SU-DHL-6 (cell line): ENCODE data around the gene BRINP2.

Source experiments
- H2AFZ ChIP-seq: fragments of 200-600 bp; sonication (generic); 2 replicates; pipeline ENCODE4 v1.6.1; 2014; ENCODE audit warnings: low read depth, mild to moderate bottlenecking, moderate library complexity, mixed read lengths, antibody characterized with exemption, low read length; ENCODE audit not compliant: severe bottlenecking
- H3F3A ChIP-seq: fragments of 200-600 bp; shearing (Covaris generic); 2 replicates; pipeline ENCODE4 v1.6.0; 2016; ENCODE audit warnings: antibody characterized with exemption, mild to moderate bottlenecking; ENCODE audit not compliant: insufficient read depth
- H3K27ac ChIP-seq: fragments of 200-600 bp; sonication (generic); 2 replicates; pipeline ENCODE4 v1.5.1; 2016; ENCODE audit warnings: low read depth, mild to moderate bottlenecking, low read length, moderate library complexity, mixed read lengths
- H3K27me3 ChIP-seq: fragments of 200-600 bp; sonication (generic), shearing (Covaris generic); 2 replicates; pipeline ENCODE4 v1.6.0; 2014; ENCODE audit warnings: mild to moderate bottlenecking, low read length
- H3K36me3 ChIP-seq: fragments of 200-600 bp; sonication (generic); 2 replicates; pipeline ENCODE4 v1.6.1; 2014; ENCODE audit warnings: mild to moderate bottlenecking, low read length, mixed read lengths
- H3K4me2 ChIP-seq: fragments of 300-600, 200-600 bp; shearing (Covaris generic), sonication (generic); 2 replicates; pipeline ENCODE4 v1.6.0; 2014; ENCODE audit warnings: low read length, low read depth, mild to moderate bottlenecking; ENCODE audit not compliant: poor library complexity, severe bottlenecking
- H3K4me3 ChIP-seq: fragments of 200-600 bp; sonication (generic); 2 replicates; pipeline ENCODE4 v1.5.1; 2014; ENCODE audit warnings: antibody characterized with exemption, low read length, mild to moderate bottlenecking, mixed read lengths; ENCODE audit not compliant: insufficient read depth, poor library complexity, severe bottlenecking
- H3K79me2 ChIP-seq: fragments of 200-600 bp; sonication (generic); 2 replicates; pipeline ENCODE4 v1.6.1; 2014; ENCODE audit warnings: mild to moderate bottlenecking, low read length, moderate library complexity; ENCODE audit not compliant: insufficient read depth
- H3K9ac ChIP-seq: fragments of 200-600 bp; sonication (generic); 2 replicates; pipeline ENCODE4 v1.7.0; 2014; ENCODE audit warnings: mild to moderate bottlenecking, low read length
- H3K9me2 ChIP-seq: fragments of 200-600 bp; sonication (generic); replicated peaks from 2 replicates; pipeline ENCODE4 v1.6.1; 2014; ENCODE audit warnings: low read length; ENCODE audit not compliant: insufficient read depth
- H3K9me3 ChIP-seq: fragments of 200-600 bp; sonication (generic); 2 replicates; pipeline ENCODE4 v1.6.1; 2014; ENCODE audit warnings: low read length, mixed read lengths; ENCODE audit not compliant: insufficient read depth
- H4K20me1 ChIP-seq: fragments of 200-600 bp; sonication (generic); 2 replicates; pipeline ENCODE4 v1.6.1; 2014; ENCODE audit warnings: low read depth, mild to moderate bottlenecking, antibody characterized with exemption, low read length, moderate library complexity, mixed read lengths
- CTCF ChIP-seq: fragments of 200-600 bp; sonication (generic); IDR thresholded peaks from one replicate; pipeline ENCODE4 v1.5.1; 2017; ENCODE audit warnings: antibody characterized with exemption, mild to moderate bottlenecking, low read length, moderate library complexity; ENCODE audit not compliant: insufficient read depth, poor library complexity, severe bottlenecking
- EZH2phosphoT487 ChIP-seq: fragments of 200-600 bp; sonication (generic), shearing (Covaris generic); conservative IDR thresholded peaks from 2 replicates; pipeline ENCODE4 v1.6.1; 2018; ENCODE audit warnings: mild to moderate bottlenecking, antibody characterized with exemption, low read length, moderate library complexity, mixed read lengths

The BRINP2 gene

GRCh38 chr1:177275736-177276135, 105.0 kb downstream of the BRINP2 start:
- H3K79me2 ChIP-seq = no peaks in the 10 kb centered on the region
- TF ChIP-seq CTCF (no peak), EZH2phosphoT487 (no peak)

GRCh38 chr1:177278626-177279390, 108.0 kb downstream of the BRINP2 start:
- no peaks in the 10 kb centered on the region for H3K9me3 ChIP-seq
- H3F3A ChIP-seq = no peaks in the 10 kb centered on the region
- H3K27me3 ChIP-seq = no peaks in the 10 kb centered on the region
- H3K36me3 ChIP-seq = no peaks in the 10 kb centered on the region
- H3K27ac ChIP-seq = no peak overlapping the region
- TF ChIP-seq EZH2phosphoT487 (no peak), CTCF (no peak)
- no peak overlapping the region for H3K4me2 ChIP-seq
- H2AFZ ChIP-seq = no peak overlapping the region
- no peak overlapping the region for H3K4me3 ChIP-seq
- H3K9ac ChIP-seq = no peak overlapping the region
- no peaks in the 10 kb centered on the region for H3K9me2 ChIP-seq
- no peaks in the 10 kb centered on the region for H3K79me2 ChIP-seq
- no peaks in the 10 kb centered on the region for H4K20me1 ChIP-seq

More at GRCh38 chr1:177275736-177276135, 105.0 kb downstream of the BRINP2 start:
- H3K9ac ChIP-seq = no peak overlapping the region
- H3K9me2 ChIP-seq = no peaks in the 10 kb centered on the region
- no peak overlapping the region for H3K4me3 ChIP-seq
- H3F3A ChIP-seq = no peaks in the 10 kb centered on the region
- H3K36me3 ChIP-seq = no peaks in the 10 kb centered on the region
- H4K20me1 ChIP-seq = no peaks in the 10 kb centered on the region
- H3K4me2 ChIP-seq = no peak overlapping the region
- no peaks in the 10 kb centered on the region for H3K9me3 ChIP-seq
- H3K27ac ChIP-seq = no peak overlapping the region
- H3K27me3 ChIP-seq = no peaks in the 10 kb centered on the region
- H2AFZ ChIP-seq = no peak overlapping the region

- no peak overlapping the region for H2AFZ ChIP-seq
- no peaks in the 10 kb centered on the region for H3K27me3 ChIP-seq
- H3K9ac ChIP-seq = no peak overlapping the region
- H4K20me1 ChIP-seq = no peaks in the 10 kb centered on the region
- H3K4me3 ChIP-seq = no peak overlapping the region
- no peak overlapping the region for H3K27ac ChIP-seq
- no peak overlapping the region for H3K4me2 ChIP-seq
- no peaks in the 10 kb centered on the region for H3F3A ChIP-seq
- H3K9me2 ChIP-seq = no peaks in the 10 kb centered on the region
- H3K36me3 ChIP-seq = no peaks in the 10 kb centered on the region
- H3K79me2 ChIP-seq = no peaks in the 10 kb centered on the region
- H3K9me3 ChIP-seq = no peaks in the 10 kb centered on the region
- TF ChIP-seq EZH2phosphoT487 (no peak), CTCF (no peak)
These were observed 111.1 kb downstream of the BRINP2 start for GRCh38 chr1:177281901-177282300.
